HG02981 (cell line): ENCODE results near the gene GMDS.
A peak's percentile ranks its signal among the peaks of the same experiment; 100 is the strongest.

Experiments used
- ATAC-seq: cut with Tn5 transposase; IDR thresholded peaks from one replicate; pipeline ENCODE4 v1.9.1; 2021; ENCODE audit warnings: mild to moderate bottlenecking, moderate library complexity; ENCODE audit not compliant: unreplicated experiment

The GMDS gene

GRCh38 chr6:2242311-2242710, 3.1 kb downstream of the GMDS start:
- ATAC-seq = no peak

- no peak for ATAC-seq
These were observed 4.4 kb downstream of the GMDS start for GRCh38 chr6:2240961-2241360.

DNA sequence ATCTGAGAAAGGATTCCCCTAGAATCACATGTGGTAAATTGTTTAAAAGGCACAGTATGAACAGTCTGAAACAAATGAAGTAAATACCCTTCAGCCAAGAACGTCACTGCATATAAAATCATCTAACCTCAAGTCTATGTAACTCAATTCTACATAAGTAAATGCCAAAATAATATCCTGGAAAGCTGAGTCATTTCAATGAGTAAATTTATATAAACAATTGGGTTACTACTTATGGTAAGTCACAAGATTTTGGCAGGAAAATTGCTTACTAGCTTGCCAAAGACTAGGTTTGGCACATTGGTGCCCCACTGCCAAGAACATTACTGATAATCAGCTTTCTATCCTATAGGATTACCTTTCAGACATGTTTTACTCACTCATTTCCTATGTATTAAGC, 8.4 kb downstream of the GMDS start:
- ATAC-seq = no peak

DNA sequence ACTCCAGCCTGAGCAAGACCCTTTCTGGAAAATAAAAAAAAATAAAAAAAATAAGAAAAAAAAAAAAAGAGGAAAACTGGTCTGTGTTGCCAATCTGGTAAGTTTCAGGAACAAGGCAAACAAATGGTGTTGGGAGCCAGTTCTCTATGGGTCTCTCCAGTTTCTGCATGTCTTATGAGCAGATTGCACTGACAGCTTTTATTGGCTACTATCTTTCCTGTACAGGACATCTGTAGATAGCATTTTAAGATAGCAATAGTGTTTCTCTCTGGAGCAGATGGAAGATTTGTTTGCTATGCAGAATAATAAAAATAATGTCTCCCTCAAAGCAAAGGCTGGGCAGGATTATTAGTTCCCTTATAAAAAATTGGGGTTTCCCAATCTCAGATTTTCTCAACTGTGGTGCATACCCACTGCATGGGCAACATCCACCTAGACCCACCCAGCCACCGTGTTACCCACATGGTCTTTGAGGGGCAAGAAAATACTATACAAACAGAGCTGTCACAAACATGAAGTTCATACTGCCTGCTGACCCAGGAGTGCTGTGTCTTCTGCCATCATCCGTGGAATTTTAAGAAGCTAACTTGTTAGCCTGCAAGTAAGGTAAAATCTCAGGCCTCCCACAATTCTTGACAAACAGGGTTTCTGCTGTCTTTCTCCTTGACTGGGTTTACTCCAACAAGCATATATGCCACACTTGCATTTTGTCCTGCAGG, 9.5 kb downstream of the GMDS start:
- ATAC-seq = no peak

- ATAC-seq = no peak
These were observed 13.0 kb downstream of the GMDS start for GRCh38 chr6:2232445-2232844.

- no peak for ATAC-seq
These were observed 14.0 kb downstream of the GMDS start for GRCh38 chr6:2231438-2231837.

GRCh38 chr6:2230659-2231277, 14.6 kb downstream of the GMDS start:
- ATAC-seq = peak; percentile 53

DNA sequence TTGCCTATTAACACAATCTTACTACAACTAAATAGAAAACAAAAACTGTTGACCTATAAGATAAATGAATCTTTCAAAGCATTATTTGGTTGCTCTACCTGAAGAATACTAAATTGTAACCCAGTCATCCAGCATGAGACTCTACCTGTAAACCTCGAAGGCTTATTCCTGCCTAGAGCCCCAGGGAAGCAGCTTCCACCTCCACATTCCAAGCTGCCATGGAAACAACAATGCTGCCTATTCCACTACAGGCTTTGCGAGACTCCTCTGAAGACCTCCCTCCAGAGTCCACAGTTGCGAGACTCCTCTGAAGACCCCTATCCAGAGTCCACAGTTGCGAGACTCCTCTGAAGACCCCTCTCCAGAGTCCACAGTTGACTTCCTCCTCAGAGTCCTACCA, 15.7 kb downstream of the GMDS start:
- no peak for ATAC-seq

DNA sequence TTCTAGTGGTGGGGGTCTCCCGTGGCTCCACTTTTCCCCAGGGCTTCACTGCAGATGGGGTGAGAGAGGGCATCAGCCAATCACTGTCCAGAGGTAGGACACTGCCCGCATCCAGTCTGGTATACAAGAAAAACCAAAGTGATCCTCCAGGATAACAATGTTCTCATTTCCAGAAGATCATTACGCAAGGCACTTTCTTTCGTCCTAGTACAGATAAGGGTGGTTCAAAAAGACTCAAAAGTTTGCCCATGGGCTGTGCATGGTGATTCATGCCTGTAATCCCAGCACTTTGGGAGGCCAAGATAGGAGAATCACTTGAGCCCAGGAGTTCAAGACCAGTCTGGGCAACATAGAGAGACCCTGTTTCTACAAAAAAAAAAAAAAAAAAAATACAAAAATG, 16.4 kb downstream of the GMDS start:
- ATAC-seq = no peak

GRCh38 chr6:2228392-2228791, 17.0 kb downstream of the GMDS start:
- ATAC-seq = no peak

GRCh38 chr6:2226775-2227174, 18.6 kb downstream of the GMDS start:
- ATAC-seq = no peak

- ATAC-seq = no peak
These were observed 19.7 kb downstream of the GMDS start for GRCh38 chr6:2225422-2226392.

DNA sequence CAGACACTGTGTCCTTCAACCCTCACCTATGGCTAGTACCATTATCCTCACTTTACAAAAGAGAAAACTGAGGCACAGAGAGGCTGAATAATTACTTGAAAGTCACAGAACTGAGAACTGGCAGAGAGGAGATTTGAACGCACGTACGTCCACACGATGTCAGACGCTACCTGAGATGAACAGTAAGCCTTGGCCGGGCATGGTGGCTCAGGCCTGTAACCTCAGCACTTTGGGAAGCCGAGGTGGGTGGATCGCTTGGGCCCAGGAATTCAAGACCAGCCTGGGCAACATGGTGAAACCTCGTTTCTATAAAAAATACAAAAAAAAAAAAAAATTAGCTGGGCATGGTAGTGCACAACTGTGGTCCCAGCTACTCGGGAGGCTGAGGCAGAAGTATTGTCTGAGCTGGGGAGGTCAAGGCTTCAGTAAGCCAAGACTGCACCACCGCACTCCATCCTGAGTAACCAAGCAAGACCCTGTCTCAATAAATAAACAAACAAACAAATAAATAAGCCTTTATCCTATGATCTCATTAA, 20.5 kb downstream of the GMDS start:
- no peak for ATAC-seq

GRCh38 chr6:2222275-2222842, 23.0 kb downstream of the GMDS start:
- peak; percentile 13 for ATAC-seq

- peak; percentile 53 for ATAC-seq
These were observed 23.6 kb downstream of the GMDS start for GRCh38 chr6:2221726-2222274.

DNA sequence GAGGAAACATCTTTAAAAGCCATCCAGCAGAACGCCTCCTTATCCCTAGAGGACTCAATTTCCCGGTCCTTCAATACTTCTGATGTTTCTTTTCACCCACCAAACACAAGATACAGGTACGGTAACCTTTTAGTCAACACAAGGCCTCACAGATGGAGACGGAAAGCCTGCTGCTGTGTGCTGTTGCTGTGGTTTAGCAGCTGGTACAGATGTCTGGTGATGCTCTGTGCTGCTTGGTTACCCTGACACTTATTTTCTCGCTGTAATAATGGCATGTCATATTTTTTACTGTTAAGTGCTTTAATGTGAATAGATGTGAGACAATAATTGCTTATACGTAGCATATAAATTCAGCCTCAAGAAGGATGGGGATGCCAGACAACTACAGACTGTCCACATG, 25.3 kb downstream of the GMDS start:
- ATAC-seq = no peak

- no peak for ATAC-seq
These were observed 26.5 kb downstream of the GMDS start for GRCh38 chr6:2218866-2219265.

DNA sequence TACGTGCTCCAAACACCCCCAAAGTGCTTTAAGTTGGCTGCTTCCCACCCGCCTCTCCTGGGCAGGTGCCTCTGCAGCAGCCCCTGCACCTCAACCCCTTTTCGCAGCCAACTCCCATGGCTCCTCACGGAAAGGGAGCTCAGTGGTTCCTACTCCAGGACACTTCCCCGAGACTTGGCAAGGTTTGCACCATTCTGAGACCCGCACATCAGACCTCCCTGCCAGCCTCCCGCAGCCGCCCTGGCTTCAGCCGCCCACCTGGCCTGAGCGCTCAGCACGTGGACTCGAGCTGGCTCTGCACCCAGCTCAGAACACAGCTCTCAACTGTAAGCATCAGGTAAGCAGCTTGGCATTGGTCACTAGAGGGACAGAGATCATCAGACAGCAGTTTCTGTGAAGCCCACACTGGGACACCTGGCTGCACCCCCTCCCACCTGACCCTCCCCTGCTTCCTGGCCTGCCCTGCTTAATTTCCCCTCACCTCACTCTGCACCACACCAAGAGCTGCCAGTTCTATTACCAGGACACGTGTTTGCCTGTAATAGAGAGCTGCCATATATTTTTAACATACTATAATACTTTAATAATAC, 28.5 kb downstream of the GMDS start:
- ATAC-seq = no peak

- no peak for ATAC-seq
These were observed 30.1 kb downstream of the GMDS start for GRCh38 chr6:2215342-2215741.

DNA sequence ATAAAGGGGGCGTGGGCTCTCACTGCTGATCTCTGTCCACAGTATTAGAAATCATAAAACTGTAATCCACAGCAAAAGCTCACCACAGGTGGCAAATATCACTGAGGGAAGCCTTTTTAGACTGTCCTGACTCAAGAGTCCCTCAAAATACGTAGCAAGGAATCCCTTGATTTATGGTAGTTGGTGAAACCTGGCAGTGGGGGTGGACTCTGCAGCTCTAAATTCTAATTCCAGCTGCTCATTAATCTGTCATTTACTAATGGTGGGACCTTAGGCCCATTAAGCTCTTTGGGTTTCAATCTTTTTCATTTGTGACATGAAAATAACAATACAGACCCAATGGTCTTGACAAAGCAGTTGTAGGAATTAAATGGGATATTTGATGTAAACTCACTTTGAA, 32.3 kb downstream of the GMDS start:
- ATAC-seq = no peak
